Hypothalamus (tissue), 51 donors: ENCODE data around the gene TMEM164.
A peak's percentile ranks its signal among the peaks of the same experiment; 100 is the strongest.
"Not testable (repeated sequence)": the region's sequence is repeated elsewhere in the genome, so short reads cannot be mapped to it uniquely, and the experiment has no call there.

Experiments used
- DNase-seq, 51 donors: peaks; one replicate each; lab custom pipeline; 2025; lab: John Stamatoyannopoulos, UW

The TMEM164 gene

DNA sequence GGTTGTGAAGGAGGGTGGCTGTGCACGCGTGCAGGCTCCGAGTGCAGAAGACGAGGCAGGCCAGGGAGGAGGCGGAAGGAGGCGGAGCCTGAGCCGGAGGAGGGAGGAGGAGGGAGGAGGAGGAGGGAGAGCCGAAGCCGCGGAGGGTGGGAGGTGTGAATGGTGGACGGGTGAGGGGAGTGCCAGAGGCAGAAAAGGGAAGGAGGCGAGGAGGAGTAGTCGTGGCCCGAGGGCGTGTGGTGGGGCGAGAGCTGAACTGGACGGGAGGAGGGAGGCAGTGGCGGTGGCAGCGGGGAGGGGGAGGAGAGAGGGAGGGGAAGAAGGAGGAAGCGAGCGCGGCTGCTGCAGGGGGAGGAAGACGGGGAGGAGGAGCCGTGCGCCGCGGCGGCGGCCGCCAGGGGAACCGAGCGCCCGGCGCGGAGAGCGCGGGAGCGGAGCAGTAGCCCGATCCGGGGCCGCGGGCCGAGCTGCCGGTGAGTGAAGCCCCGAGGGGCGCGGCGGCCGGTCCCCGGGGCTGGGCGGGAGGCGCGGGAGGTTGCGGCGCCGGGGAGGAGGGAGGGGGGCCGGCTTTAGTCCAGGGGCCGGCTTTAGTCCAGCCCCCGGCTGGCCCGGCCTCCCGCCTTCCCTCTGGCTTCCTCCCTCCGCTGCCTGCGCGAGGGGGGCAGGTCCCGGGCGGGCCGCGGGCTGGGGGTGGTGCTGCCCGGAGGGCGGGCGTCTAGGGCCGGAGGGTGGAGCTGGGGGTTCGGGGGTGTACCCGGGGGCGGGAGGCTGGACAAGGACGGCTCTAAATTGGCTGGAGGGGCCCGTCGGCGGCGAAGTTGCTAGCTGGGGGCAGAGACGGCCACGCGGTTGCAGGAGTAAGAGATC lies at the start of gene TMEM164:
Gene TMEM164 (plus strand): TSS at position 815 of the 867 bp plus-strand sequence. CDS start 661 bp downstream, outside the sequence.
- DNase-seq, result peak; percentile 8 to 92 (median 67)

DNA sequence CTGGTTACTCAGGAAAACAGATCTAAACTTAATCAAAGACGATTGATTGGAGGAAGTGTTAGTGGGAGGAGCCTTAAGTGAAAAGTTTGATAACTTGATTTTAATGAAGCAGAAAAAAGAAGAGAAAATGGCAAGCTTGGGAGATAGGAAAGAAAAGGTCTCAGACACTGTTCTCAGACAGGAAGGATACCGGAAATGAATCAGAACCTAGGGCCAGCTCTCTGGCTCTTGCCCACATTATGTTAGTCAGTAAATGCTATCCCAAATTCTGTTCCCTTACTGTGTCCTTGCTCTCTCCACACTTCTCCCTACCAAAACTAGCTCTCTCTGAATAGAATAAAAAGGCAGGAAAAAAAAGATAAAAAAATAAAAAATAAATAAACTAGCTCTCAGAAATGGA lies 48.6 kb upstream of the TMEM164 start:
- no peak for DNase-seq

DNA sequence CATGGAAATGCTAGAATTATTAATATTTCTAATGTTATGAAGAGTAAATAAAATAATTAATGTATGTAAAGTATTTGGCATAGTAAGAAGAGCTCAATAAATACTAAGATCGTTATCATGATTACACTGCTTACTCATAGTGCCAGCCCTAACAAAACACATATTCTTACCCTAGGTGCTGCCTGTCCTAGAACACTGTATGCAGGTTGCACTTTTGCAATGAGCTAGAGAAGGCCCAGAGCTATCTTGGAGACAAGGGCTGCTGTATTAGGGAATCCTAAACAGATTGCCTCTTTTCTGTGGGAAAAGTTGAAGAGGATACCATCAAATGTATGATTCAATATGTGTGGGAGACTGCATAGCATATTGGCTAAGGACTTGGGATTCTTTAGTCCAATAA lies 48.0 kb upstream of the TMEM164 start:
- DNase-seq, result no peak

DNA sequence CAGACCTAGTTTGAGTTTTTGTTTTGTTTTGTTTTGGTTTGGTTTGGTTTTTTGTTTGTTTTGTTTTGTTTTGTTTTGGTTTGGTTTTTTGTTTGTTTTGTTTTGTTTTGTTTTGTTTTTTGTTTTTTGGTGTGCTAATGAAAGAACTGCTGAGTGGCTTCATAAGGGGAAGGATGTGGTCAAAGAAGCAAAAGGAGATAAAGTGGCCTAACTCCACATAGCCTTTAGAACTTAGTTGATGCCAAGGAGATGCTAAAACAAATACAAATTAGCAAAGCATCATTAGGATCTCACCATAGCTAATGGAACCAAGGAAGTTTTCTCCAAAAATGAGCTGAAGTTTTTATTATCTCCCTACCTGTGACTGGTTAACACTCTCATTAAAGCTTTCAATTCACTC lies 44.6 kb upstream of the TMEM164 start:
- DNase-seq, result no peak

DNA sequence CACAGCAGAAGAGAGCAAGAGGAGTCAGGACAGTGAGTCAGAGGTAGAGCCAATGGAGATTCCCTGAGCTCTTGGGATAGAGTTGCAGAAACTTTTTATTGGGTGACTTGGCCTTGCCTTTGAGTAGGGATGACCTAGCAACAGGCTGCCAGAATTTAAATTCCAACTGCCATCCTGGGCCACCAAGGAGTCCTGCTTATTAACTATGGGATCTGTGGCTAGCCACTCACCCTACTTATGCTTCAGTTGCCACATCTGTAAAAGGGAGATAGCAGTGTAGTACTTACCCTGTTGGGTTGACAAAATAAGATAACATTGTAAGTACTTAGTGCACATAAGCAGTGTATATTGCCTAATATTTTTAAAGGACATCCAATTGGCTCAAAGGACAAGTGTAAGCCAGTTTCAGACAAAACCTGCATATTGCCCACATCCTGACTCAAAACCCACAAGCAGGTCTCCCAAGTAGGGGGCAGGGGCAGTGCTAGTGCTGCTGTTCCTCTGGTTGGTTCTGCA lies 43.5 kb upstream of the TMEM164 start:
- DNase-seq, result no peak

DNA sequence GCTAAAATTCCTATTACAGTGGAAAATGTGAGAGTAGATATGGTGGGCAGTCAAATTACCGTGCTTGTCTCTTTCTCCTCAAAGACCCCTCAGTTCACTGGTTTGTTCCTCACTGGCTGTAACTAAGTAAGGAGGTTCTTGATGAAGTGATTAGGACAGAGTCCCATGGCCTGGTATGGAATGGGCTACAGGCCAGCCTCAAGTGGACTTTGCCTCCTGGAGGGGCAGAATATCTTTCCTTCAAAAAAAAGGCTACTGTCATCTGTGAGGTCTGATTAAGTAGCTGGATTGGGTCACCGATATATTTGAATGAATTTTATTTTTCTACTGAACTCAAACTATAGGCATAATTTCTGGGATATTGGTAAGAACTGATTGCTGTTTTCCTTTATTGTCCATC lies 38.5 kb upstream of the TMEM164 start:
- DNase-seq, result no peak

DNA sequence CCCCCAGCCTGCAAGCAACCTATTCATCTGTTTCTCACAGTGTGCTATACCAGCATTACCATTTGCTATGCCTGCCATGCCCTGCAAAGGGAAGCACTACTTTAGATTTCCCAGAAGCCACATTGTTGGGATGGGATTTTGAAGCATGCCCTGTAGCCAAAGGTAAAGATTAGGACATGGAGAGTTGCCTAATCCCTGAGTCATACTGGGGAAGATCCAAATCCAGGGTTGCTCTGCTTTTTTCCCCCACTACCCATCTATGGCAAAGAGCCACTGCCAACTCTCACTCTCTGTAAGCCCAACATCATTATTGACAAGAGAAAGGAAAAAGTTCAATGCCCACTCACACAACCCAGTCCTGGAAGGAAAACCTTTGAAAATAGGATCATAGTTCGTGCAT lies 36.7 kb upstream of the TMEM164 start:
- DNase-seq, result no peak

DNA sequence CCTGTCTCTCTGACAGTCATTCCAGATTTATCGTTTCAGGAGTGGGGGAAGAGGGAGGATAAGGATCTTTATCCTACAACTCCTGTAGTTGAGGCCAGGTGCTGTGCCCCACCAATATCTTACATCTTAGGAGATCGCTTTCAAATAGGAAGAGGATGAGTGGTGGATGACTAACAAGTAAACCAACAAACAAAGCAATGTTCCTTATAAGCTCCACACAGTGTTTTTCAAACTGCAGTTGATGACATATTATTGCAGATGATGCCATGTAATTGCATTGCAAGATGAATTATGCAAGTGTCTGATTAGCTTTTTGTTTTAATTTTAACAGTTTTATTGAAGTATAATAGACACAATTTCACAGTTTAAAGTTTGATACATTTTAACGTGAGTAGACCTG lies 35.8 kb upstream of the TMEM164 start:
- no peak for DNase-seq

DNA sequence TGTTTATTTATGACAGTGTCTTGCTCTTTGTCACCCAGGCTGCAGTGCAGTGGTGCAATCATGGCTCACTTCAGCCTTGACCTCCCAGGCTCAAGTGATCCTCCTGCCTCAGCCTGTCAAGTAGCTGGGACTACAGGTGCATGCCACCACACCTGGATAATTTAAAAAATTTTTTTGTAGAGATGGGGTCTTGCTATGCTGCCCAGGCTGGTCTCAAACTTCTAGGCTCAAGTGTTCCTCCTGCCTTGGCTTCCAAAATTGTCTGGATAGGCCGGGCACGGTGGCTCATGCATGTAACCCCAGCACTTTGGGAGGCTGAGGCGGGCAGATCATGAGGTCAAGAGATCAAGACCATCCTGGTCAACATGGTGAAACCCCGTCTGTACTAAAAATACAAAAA lies 32.1 kb upstream of the TMEM164 start:
- not testable (repeated sequence) for DNase-seq

DNA sequence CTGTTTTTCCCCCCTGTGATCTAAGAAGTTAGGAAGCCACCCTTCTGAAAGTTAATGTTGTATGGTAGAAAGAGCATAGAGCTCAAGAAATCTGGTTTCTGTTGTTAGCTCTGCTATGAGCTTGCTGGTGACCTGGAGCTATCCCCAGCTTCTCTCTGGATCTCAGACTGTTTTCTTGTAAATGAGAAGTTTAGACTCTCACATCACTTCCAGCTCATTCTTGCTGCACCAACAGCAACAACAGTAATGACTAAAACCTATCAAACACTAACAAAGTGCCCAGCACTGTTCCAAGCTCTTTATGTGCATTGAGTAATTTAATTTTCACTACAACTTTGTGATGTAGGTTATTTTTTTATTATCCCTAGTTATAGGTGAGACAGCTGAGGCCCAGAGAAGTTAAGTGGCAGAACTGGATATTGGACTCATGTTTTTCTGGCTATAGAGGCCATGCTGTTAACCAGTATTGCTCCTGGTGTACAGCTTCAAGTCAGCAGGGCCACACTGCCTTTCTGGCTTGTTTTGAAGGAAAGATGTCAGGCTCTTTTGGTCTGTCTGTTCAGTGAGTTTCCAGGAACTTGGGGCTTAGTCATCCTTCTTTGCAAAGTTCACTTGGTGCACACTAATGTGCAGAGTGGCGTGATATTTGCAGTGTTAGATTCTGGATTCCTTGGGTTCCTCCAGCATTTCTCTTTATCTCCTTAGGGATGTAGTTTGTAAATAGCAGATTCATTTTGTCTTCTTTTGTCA lies 27.8 kb upstream of the TMEM164 start:
- DNase-seq, result no peak

DNA sequence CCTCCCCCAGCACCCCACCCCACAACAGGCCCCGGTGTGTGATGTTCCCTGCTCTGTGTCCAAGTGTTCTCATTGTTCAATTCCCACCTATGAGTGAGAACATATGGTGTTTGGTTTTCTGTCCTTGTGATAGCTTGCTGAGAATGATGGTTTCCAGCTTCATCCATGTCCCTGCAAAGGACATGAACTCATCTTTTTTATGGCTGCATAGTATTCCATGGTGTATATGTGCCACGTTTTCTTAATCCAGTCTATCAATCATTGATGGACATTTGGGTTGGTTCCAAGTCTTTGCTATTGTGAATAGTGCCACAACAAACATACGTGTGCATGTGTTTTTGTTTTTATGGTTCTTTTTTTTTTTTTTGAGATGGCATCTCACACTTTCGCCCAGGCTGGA lies 17.7 kb upstream of the TMEM164 start:
- DNase-seq, result not testable (repeated sequence)

DNA sequence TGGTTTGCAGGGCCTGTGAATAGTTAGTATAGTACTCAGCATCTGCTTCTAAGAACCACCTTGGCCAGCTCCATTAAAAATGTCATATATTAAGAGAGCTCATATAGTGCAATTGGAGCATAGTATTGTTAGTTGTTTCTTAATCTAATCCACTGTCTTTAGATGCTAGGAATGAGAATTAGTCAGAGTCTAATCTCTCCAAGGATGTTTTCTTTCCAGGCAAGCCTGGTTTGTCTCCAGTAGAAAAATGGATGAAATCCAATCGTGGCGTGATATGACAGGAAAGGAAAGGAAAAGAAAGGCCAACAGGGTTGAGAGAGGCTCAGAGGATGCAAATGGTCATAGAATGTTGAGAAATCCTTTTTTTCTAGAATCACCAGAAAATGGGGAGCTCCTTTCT lies 15.0 kb upstream of the TMEM164 start:
- DNase-seq, result no peak

DNA sequence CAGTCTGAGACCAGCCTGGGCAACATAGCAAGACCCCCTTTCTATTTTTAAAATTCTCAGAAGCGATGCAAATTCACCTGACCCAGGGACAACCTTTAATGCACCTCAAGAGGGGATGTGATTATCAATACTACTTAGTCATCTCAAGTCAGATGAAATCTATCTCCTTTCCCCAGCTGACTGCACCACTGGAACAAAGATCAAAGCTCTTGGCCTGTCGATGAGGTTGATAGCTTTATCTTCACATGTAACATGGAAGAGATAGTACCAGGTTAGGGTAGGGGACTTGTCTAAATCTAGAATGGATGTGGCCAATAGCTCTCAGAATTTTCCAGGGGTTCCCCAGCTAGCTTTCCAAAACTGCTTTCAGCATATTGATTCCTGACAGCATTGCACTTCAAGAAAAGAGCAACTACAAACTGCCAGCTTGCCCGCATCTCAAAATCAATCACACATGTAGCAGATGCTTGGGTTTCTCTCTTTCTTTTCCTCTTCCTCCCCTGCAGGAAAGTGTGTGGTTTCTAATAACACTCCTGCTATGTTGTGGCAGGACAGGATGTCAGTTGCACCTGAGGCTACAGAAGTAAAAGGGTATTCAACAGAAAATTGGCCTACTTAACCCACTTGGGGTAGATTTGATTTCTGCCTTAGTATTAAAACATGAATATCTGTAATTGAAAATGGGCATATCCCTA lies 12.2 kb upstream of the TMEM164 start:
- no peak for DNase-seq

DNA sequence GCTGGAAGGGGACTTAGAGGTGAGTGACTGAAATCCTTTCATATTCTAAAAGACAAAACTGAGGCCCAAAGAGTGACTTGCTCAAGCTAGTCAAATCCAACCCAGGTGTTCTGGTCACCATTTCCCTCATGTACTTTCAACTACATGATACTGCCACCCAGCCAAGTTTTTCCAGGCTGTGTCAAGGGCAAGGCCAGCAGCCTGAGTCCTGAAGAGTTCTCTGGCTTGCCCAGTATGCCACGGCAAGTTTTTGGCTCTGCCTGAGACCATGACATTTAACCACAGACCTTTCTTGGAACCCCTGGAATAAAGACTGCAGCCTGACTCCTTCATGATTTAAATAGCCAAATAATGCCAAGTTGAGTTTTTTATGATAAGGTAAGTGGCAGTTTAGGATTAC lies 10.7 kb upstream of the TMEM164 start:
- no peak for DNase-seq

DNA sequence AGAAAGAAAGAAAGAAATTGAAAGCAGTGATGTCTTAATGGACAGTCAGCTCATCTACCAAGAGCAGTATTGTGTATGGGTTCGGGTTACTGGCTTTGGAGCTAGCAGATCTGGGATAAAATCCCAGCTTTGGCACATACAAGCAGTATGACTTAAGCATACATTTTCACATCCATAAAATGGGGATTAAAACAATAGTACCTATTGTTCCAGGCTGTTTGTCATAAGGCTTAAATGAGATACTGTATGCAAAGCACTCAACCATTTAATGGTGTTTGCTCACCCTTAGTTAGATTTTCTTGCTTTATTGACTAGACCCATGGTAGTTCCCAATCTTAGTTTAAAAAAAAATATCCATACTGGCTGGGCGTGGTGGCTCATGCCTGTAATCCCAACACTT lies 7.8 kb upstream of the TMEM164 start:
- DNase-seq, result no peak

DNA sequence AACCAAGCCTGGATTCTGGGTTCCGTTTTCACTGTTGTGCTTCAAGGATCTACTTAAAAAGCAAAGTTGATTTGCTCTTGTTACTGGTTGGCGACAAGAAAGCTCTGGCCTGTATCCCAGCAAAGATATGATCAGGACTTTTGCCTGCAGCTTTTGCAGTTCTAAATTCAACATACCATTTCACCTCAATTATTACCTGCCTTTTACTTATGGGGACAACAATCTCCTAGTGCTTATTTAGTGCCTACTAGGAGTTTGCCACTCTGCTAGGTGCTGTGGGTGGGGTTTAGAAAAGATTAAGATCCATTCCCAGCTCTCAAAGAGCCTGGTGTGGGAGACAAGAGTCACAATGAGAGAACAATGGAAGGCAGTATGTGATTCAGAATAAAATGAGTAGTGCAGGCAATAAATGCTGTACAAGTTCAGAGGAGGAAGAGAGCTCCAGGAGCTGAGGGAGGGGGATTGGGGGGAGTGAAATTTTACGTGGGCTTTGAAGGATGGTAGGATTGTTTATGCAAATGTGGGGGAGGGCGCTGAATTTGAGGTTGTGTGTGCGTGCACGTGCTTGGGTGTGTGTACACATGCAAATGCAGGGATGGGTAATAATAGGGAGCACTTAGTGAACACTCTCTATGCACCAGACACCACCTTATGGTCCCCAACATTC lies 5.0 kb upstream of the TMEM164 start:
- peak in 1 of 51 donors; percentile 29 for DNase-seq

DNA sequence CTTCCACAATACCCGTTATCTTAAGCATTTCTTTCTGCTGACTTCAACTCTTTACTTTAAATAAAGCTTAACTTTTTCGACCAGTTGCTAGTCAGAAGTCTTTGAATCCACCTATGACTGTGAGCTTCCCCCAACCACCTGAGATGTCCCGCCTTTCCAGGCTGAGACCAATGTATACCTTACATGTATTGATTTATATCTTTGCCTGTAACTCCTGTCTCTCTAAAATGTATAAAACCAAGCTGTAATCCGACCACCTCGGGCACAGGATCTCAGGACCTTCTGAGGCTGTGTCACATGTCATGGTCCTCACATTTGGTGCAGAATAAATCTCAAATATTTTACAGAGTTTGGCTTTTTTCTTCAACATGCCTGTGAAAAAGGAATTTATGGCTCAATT lies 2.9 kb upstream of the TMEM164 start:
- no peak for DNase-seq

DNA sequence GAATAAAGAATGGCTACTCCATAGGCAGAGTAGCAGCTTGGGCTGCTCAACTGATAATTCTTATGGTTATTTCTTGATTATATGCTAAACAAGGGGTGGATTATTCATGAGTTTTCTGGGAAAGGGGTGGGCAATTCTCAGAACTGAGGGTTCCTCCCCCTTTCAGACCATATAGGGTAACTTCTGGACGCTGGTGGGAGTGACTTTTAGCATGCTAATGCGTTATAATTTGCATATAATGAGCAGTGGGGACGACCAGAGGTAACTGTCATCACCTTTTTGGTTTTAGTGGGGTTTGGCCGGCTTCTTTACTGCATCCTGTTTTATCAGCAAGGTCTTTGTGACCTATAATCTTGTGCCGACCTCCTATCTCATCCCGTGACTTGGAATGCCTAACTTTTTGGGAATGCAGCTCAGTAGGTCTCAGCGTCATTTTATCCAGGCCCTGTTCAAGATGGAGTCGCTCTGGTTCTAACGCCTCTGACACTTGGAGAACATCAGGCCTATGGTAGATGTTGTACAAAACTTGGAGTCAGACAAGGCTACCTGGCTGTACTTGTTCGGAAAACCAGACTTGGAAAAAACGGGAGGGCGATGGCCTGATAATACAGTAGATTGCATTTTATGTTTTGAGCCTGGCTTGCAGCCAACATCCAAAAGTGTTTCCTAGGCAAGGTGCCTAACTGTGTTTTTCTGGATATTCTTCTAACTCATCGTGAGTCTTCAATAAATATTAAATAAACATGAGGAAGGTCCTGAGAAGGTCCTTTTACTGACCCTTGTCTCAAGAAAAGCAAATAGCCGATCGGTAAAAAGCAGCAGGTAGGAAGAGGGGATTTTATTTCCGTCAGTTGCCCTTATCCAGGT lies 1.8 kb upstream of the TMEM164 start:
- no peak for DNase-seq

DNA sequence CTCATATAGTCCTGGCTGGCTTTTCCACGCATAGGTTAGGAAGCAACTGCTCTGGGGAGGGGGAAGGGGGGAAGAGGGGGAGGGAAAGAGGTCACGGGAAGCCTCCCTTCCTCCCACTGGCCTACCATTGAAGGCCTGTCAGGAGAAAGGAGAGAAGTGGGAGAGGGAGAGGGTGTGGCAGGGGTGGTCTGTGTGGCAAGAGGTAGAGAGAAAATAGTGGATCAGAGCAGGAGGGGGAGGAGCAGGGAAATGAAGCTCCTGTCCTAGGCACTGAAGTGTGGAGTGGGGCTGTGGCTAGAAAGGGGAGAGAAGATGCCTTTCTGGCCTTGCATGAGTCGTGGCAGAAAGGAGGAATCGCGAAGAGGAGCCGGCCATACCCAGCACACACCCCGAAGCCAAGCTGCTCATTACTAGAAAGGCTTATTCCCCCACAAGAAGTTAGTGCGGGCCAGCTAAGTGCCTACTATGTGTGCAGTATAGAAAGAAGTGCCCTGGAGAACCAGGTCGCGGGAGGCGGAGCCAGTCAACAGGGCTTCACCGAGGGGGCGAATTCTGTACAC lies 1.1 kb upstream of the TMEM164 start:
- peak in 1 of 51 donors; percentile 12 for DNase-seq
